Nephron progenitor cell (in vitro differentiated cells): ENCODE data around the gene RAB3A.

Source experiments
- DNase-seq: peaks from one replicate; pipeline ENCODE4 v3.0.0; 2021
- H3K27ac Mint-ChIP-seq: 2 replicates; pipeline ENCODE4 v1.8.0; 2021; ENCODE audit warnings: mild to moderate bottlenecking, moderate library complexity, mixed read lengths
- H3K27me3 Mint-ChIP-seq: 2 replicates; pipeline ENCODE4 v1.8.0; 2021; ENCODE audit warnings: mild to moderate bottlenecking, low read depth, mixed read lengths; ENCODE audit not compliant: poor library complexity
- H3K36me3 Mint-ChIP-seq: 2 replicates; pipeline ENCODE4 v1.8.0; 2021; ENCODE audit warnings: low read depth, mixed read lengths
- H3K4me1 Mint-ChIP-seq: 2 replicates; pipeline ENCODE4 v1.8.0; 2021; ENCODE audit warnings: mixed read lengths
- H3K4me3 Mint-ChIP-seq: 2 replicates; pipeline ENCODE4 v1.8.0; 2021; ENCODE audit warnings: mild to moderate bottlenecking, moderate library complexity, mixed read lengths
- H3K9me3 Mint-ChIP-seq: 2 replicates; pipeline ENCODE4 v1.8.0; 2021; ENCODE audit warnings: mild to moderate bottlenecking, moderate library complexity, mixed read lengths
- CTCF ChIP-seq: fragments of 200-600 bp; sonication (generic); IDR thresholded peaks from 2 replicates; pipeline ENCODE4 v1.5.0; 2021; ENCODE audit warnings: antibody characterized with exemption

The RAB3A gene

GRCh38 chr19:18204394-18205199 lies 755 bp upstream of the RAB3A start:
- no peak for TF ChIP-seq CTCF
- Mint-ChIP-seq H3K4me1 (peaks cover 41% of the 10 kb centered on the region), H3K27ac (peak overlapping the region; percentile 97), H3K4me3 (peak overlapping the region; percentile 89), H3K9me3 (no peaks in the 10 kb centered on the region), H3K36me3 (peaks cover 22% of the 10 kb centered on the region), H3K27me3 (peaks cover 39% of the 10 kb centered on the region)
- peak; percentile 84 for DNase-seq

GRCh38 chr19:18203408-18203862 lies 407 bp downstream of the RAB3A start:
- H3K4me1 Mint-ChIP-seq, result peaks cover 37% of the 10 kb centered on the region
- no peaks in the 10 kb centered on the region for H3K9me3 Mint-ChIP-seq
- H3K27ac Mint-ChIP-seq, result no peak overlapping the region
- no peak for TF ChIP-seq CTCF
- peaks cover 30% of the 10 kb centered on the region for H3K27me3 Mint-ChIP-seq
- no peak for DNase-seq
- peak overlapping the region; percentile 92 for H3K4me3 Mint-ChIP-seq
- peaks cover 31% of the 10 kb centered on the region for H3K36me3 Mint-ChIP-seq

- Mint-ChIP-seq H3K27me3 (peaks cover 28% of the 10 kb centered on the region), H3K9me3 (no peaks in the 10 kb centered on the region), H3K36me3 (peaks cover 37% of the 10 kb centered on the region), H3K4me3 (peak overlapping the region; percentile 92), H3K4me1 (peaks cover 35% of the 10 kb centered on the region), H3K27ac (no peak overlapping the region)
- TF ChIP-seq CTCF, result no peak
- peak; percentile 57 for DNase-seq
These were observed 949 bp downstream of the RAB3A start for GRCh38 chr19:18202778-18203407.

DNA sequence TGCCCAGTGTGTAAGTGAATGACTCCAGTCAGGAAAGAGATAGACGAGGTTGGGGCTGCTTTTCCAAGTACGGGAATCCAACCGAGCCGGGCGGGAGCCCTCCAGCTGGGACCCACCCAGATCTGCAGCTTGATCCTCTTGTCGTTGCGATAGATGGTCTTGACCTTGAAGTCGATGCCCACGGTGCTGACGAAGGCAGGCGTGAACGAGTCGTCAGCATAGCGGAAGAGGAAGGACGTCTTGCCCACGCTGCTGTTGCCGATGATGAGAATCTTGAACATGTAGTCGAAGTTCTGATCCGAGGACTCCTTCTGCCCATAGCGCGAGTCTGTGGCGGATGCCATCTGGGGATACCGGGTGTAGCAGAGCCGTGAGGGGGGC lies 1.5 kb downstream of the RAB3A start:
- H3K27me3 Mint-ChIP-seq, result peaks cover 28% of the 10 kb centered on the region
- H3K9me3 Mint-ChIP-seq, result no peaks in the 10 kb centered on the region
- peaks cover 35% of the 10 kb centered on the region for H3K4me1 Mint-ChIP-seq
- no peak overlapping the region for H3K27ac Mint-ChIP-seq
- peaks cover 37% of the 10 kb centered on the region for H3K36me3 Mint-ChIP-seq
- no peak for DNase-seq
- peak overlapping the region; percentile 92 for H3K4me3 Mint-ChIP-seq
- TF ChIP-seq CTCF, result no peak

- H3K36me3 Mint-ChIP-seq, result peaks cover 37% of the 10 kb centered on the region
- no peak for TF ChIP-seq CTCF
- H3K4me3 Mint-ChIP-seq, result no peak overlapping the region
- peak overlapping the region; percentile 90 for H3K27ac Mint-ChIP-seq
- DNase-seq, result no peak
- peaks cover 34% of the 10 kb centered on the region for H3K4me1 Mint-ChIP-seq
- no peaks in the 10 kb centered on the region for H3K9me3 Mint-ChIP-seq
- peaks cover 19% of the 10 kb centered on the region for H3K27me3 Mint-ChIP-seq
These were observed 5.5 kb downstream of the RAB3A start for GRCh38 chr19:18198374-18198773.
